ENCODE results near the gene DGKD. TPM values are rescaled to one million over a fixed set of nuclear protein-coding genes. Genes with fewer than 3 reads are reported as not detected.

Gene DGKD
- total RNA-seq, 1 donor from 2014 or later = 17.7 TPM

- FAIRE-seq = no peak
Measured at GRCh38 chr2:233458826-233459225, 104.5 kb downstream of the DGKD start.

GRCh38 chr2:233459426-233459825, 105.1 kb downstream of the DGKD start:
- Mint-ChIP-seq H3K4me1 (ENCODE audit: low read depth, unreplicated experiment) (no peaks in the 10 kb centered on the region), H3K27me3 (ENCODE audit: low read depth, unreplicated experiment) (no peaks in the 10 kb centered on the region), H3K36me3 (ENCODE audit: low read depth, unreplicated experiment) (peaks cover 16% of the 10 kb centered on the region), H3K27ac (ENCODE audit: unreplicated experiment) (no peak overlapping the region), H3K9me3 (ENCODE audit: unreplicated experiment) (no peaks in the 10 kb centered on the region), H3K4me3 (ENCODE audit: unreplicated experiment) (no peak overlapping the region)
- H4K20me1 ChIP-seq (ENCODE audit: insufficient read depth, low read length) = no peaks in the 10 kb centered on the region
- H3K79me2 ChIP-seq (ENCODE audit: insufficient read depth, low read length) = no peaks in the 10 kb centered on the region
- no peak overlapping the region for H3K4me2 ChIP-seq (ENCODE audit: low read length)
- H3K9me3 ChIP-seq (ENCODE audit: insufficient read depth, low read depth, low read length) = no peaks in the 10 kb centered on the region
- no peak for TF ChIP-seq EZH2 (IDR thresholded peaks at IDR 0.05; ENCODE audit: insufficient read depth, low read length)
- TF ChIP-seq, protein P1, sequence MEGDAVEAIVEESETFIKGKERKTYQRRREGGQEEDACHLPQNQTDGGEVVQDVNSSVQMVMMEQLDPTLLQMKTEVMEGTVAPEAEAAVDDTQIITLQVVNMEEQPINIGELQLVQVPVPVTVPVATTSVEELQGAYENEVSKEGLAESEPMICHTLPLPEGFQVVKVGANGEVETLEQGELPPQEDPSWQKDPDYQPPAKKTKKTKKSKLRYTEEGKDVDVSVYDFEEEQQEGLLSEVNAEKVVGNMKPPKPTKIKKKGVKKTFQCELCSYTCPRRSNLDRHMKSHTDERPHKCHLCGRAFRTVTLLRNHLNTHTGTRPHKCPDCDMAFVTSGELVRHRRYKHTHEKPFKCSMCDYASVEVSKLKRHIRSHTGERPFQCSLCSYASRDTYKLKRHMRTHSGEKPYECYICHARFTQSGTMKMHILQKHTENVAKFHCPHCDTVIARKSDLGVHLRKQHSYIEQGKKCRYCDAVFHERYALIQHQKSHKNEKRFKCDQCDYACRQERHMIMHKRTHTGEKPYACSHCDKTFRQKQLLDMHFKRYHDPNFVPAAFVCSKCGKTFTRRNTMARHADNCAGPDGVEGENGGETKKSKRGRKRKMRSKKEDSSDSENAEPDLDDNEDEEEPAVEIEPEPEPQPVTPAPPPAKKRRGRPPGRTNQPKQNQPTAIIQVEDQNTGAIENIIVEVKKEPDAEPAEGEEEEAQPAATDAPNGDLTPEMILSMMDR (IDR thresholded peaks at IDR 0.05; ENCODE audit: insufficient read depth, low read depth, low read length) = no peak
- DNase-seq (ENCODE audit: low read depth) = no peak
- H3K9ac ChIP-seq (ENCODE audit: low read length) = no peak overlapping the region
- H3K4me3 ChIP-seq (ENCODE audit: insufficient read depth, low read depth, low read length) = no peak overlapping the region
- peaks cover 13% of the 10 kb centered on the region for H3K36me3 ChIP-seq (ENCODE audit: insufficient read depth, low read length)
- H2AFZ ChIP-seq (ENCODE audit: low read depth, low read length) = no peak overlapping the region
- no peak for FAIRE-seq
- no peak overlapping the region for H3K27ac ChIP-seq (ENCODE audit: low read depth, low read length)
- no peaks in the 10 kb centered on the region for H3K4me1 ChIP-seq (ENCODE audit: insufficient read depth, low read length)
- no peaks in the 10 kb centered on the region for H3K27me3 ChIP-seq (ENCODE audit: insufficient read depth, low read length)

More at GRCh38 chr2:233458826-233459225, 104.5 kb downstream of the DGKD start:
- Histone ChIP-seq H3K4me1 (ENCODE audit: insufficient read depth, low read length) (no peaks in the 10 kb centered on the region), H3K27me3 (ENCODE audit: insufficient read depth, low read length) (no peaks in the 10 kb centered on the region), H3K36me3 (ENCODE audit: insufficient read depth, low read length) (peaks cover 13% of the 10 kb centered on the region), H3K9ac (ENCODE audit: low read length) (no peak overlapping the region), H3K4me2 (ENCODE audit: low read length) (no peak overlapping the region), H3K4me3 (ENCODE audit: insufficient read depth, low read depth, low read length) (no peak overlapping the region), H3K9me3 (ENCODE audit: insufficient read depth, low read depth, low read length) (no peaks in the 10 kb centered on the region), H4K20me1 (ENCODE audit: insufficient read depth, low read length) (no peaks in the 10 kb centered on the region), H2AFZ (ENCODE audit: low read depth, low read length) (no peak overlapping the region), H3K27ac (ENCODE audit: low read depth, low read length) (no peak overlapping the region), H3K79me2 (ENCODE audit: insufficient read depth, low read length) (no peaks in the 10 kb centered on the region)
- Mint-ChIP-seq H3K4me1 (ENCODE audit: low read depth, unreplicated experiment) (no peaks in the 10 kb centered on the region), H3K27me3 (ENCODE audit: low read depth, unreplicated experiment) (no peaks in the 10 kb centered on the region), H3K4me3 (ENCODE audit: unreplicated experiment) (no peak overlapping the region), H3K9me3 (ENCODE audit: unreplicated experiment) (no peaks in the 10 kb centered on the region), H3K27ac (ENCODE audit: unreplicated experiment) (no peak overlapping the region), H3K36me3 (ENCODE audit: low read depth, unreplicated experiment) (peaks cover 14% of the 10 kb centered on the region)
- DNase-seq (ENCODE audit: low read depth) = no peak
- TF ChIP-seq EZH2 (IDR thresholded peaks at IDR 0.05; ENCODE audit: insufficient read depth, low read length) = no peak
- TF ChIP-seq, protein P1 (IDR thresholded peaks at IDR 0.05; ENCODE audit: insufficient read depth, low read depth, low read length) = no peak

GRCh38 chr2:233460726-233461441, 106.6 kb downstream of the DGKD start:
- H3K27ac ChIP-seq (ENCODE audit: low read depth, low read length) = no peak overlapping the region
- no peaks in the 10 kb centered on the region for H3K79me2 ChIP-seq (ENCODE audit: insufficient read depth, low read length)
- no peaks in the 10 kb centered on the region for H3K9me3 ChIP-seq (ENCODE audit: insufficient read depth, low read depth, low read length)
- Mint-ChIP-seq H3K27me3 (ENCODE audit: low read depth, unreplicated experiment) (no peaks in the 10 kb centered on the region), H3K4me3 (ENCODE audit: unreplicated experiment) (no peak overlapping the region), H3K4me1 (ENCODE audit: low read depth, unreplicated experiment) (no peaks in the 10 kb centered on the region), H3K27ac (ENCODE audit: unreplicated experiment) (no peak overlapping the region), H3K36me3 (ENCODE audit: low read depth, unreplicated experiment) (peaks cover 9% of the 10 kb centered on the region), H3K9me3 (ENCODE audit: unreplicated experiment) (no peaks in the 10 kb centered on the region)
- no peaks in the 10 kb centered on the region for H3K27me3 ChIP-seq (ENCODE audit: insufficient read depth, low read length)
- no peaks in the 10 kb centered on the region for H3K4me1 ChIP-seq (ENCODE audit: insufficient read depth, low read length)
- no peak for DNase-seq (ENCODE audit: low read depth)
- H4K20me1 ChIP-seq (ENCODE audit: insufficient read depth, low read length) = no peaks in the 10 kb centered on the region
- H3K4me3 ChIP-seq (ENCODE audit: insufficient read depth, low read depth, low read length) = no peak overlapping the region
- TF ChIP-seq EZH2 (IDR thresholded peaks at IDR 0.05; ENCODE audit: insufficient read depth, low read length) = no peak
- TF ChIP-seq, protein P1 (IDR thresholded peaks at IDR 0.05; ENCODE audit: insufficient read depth, low read depth, low read length) = no peak
- H2AFZ ChIP-seq (ENCODE audit: low read depth, low read length) = no peak overlapping the region
- no peak overlapping the region for H3K9ac ChIP-seq (ENCODE audit: low read length)
- no peak overlapping the region for H3K4me2 ChIP-seq (ENCODE audit: low read length)
- H3K36me3 ChIP-seq (ENCODE audit: insufficient read depth, low read length) = peaks cover 4% of the 10 kb centered on the region
- no peak for FAIRE-seq
